Ovary (tissue), 9 donors: ENCODE results near the gene RASGRF2. TPM values are rescaled to one million over a fixed set of nuclear protein-coding genes. Genes with fewer than 3 reads are reported as not detected.
"Not testable (repeated sequence)": the region's sequence is repeated elsewhere in the genome, so short reads cannot be mapped to it uniquely, and the experiment has no call there.

Source experiments
- DNase-seq, 5 donors: peaks; one replicate each; pipeline ENCODE4 v3.0.0-alpha.2; 2019 to 2020
- H3K27ac ChIP-seq, 2 donors: fragments of 200-600 bp; one replicate each; pipeline versions ENCODE4 v1.5.1 to v1.8.0; 2019 to 2022
- H3K27me3 ChIP-seq: fragments of 200-600 bp; one replicate; pipeline ENCODE4 v1.8.0; 2022
- H3K36me3 ChIP-seq: fragments of 200-600 bp; sonication (generic); one replicate; pipeline ENCODE4 v1.5.1; 2019
- H3K4me1 ChIP-seq: one replicate; pipeline ENCODE4 v1.8.1; 2013; ENCODE audit warnings: mild to moderate bottlenecking, moderate library complexity; ENCODE audit not compliant: insufficient read depth
- H3K4me3 ChIP-seq: fragments of 200-600 bp; sonication (generic); one replicate; pipeline ENCODE4 v1.5.1; 2017
- H3K9me3 ChIP-seq, 2 donors: fragments of 200-600 bp in 1 of 2; sonication (generic) in 1 of 2; one replicate each; pipeline versions ENCODE4 v1.5.1 to v1.8.1; 2013 to 2019; ENCODE audit warnings: mild to moderate bottlenecking in 1 of 2, moderate library complexity in 1 of 2
- CTCF ChIP-seq, 3 donors: fragments of 450-650 bp in 2 of 3; fragments of 200-600 bp in 1 of 3; IDR thresholded peaks; one replicate each; pipeline versions ENCODE4 v1.5.1 to v1.8.0; 2016 to 2022; ENCODE audit warnings: antibody characterized with exemption in 3 of 3, mild to moderate bottlenecking in 1 of 3
- EP300 ChIP-seq: sonication (generic); formaldehyde crosslinking; IDR thresholded peaks from one replicate; pipeline ENCODE4 v1.6.1; 2017; ENCODE audit warnings: antibody characterized with exemption
- POLR2A ChIP-seq: fragments of 450-650 bp; IDR thresholded peaks from one replicate; pipeline ENCODE4 v1.6.1; 2017; ENCODE audit warnings: antibody characterized with exemption, mild to moderate bottlenecking, moderate library complexity
- WGBS, 3 donors: extraction: QIAGEN DNeasy Blood & Tissue Kit in 1 of 3; methylation state at CpG; one replicate each; pipeline versions ENCODE4 v1.1.5 to v1.1.7; 2013 to 2017; 5-methylcytosine and 5-hydroxymethylcytosine counted together
- intact Hi-C, 4 donors: fragments of 100-400 bp; cut with DNase I; formaldehyde crosslinking; loops; one replicate each; pipeline versions ENCODE4 v1.11.0 to v1.15.1; 2022 to 2023
- polyA plus RNA-seq, 2 donors: library from polyadenylated mRNA; stranded (reverse); fragments of 200-250 nt in 1 of 2; fragments of 350-450 nt in 1 of 2; fragmentation: Illumina TruSeq in 1 of 2; extraction: RNeasy Lipid Tissue Mini Kit (QIAGEN cat#74804) in 1 of 2; gene quantifications; one replicate each; pipeline ENCODE4 v1.2.3, GENCODE V29; 2013 to 2014
- small RNA-seq: library from RNA; depleted of rRNA; stranded (forward); fragments of <200 nt; gene quantifications from one replicate; pipeline ENCODE3, GENCODE V24; 2016
- total RNA-seq, 7 donors: library from RNA; depleted of rRNA in 2 of 7; stranded (reverse); fragments of >200 nt in 2 of 7; fragmentation: NEBNext Ultra II Directional in 3 of 7; extraction: Animal tissue kit (Norgen Biotek cat#: 25700) in 3 of 7; gene quantifications; one replicate each; pipeline versions ENCODE4 v1.1.0 to v1.2.4, GENCODE V29; 2016 to 2023
- donor health status: DM: no; HTN: no; CAD: no; lungs with moderate emphysema.
- donor health status: DM: no; HTN: no; CAD: no.
- donor health status: Bipolar disorder and iron deficiency.
- donor health status: DM: yes; HTN: yes; CAD: no.
- donor health status: DM: no; HTN: no; CAD: no.
- donor health status: DM: yes; HTN: yes; CAD: no.

RASGRF2 gene
- total and polyA plus RNA-seq, 9 donors, result 8.6 to 55.1 (median 23.0) TPM

GRCh38 chr5:81269751-81270393 lies 309.7 kb downstream of the RASGRF2 start:
- H3K36me3 ChIP-seq, result no peaks in the 10 kb centered on the region
- H3K4me1 ChIP-seq, result peaks cover 1% of the 10 kb centered on the region
- H3K27ac ChIP-seq, result no peak overlapping the region
- H3K27me3 ChIP-seq, result no peaks in the 10 kb centered on the region
- 95 to 96% (median 95%) methylated on average over 8 of the region's 8 CpGs for WGBS, 3 donors
- no peak overlapping the region for H3K4me3 ChIP-seq
- intact Hi-C loops, result no loop called here
- no peak for DNase-seq
- H3K9me3 ChIP-seq, result no peaks in the 10 kb centered on the region
- no peak for TF ChIP-seq POLR2A
- no peak for TF ChIP-seq CTCF (IDR thresholded peaks at IDR 0.05)
- TF ChIP-seq EP300, result no peak

- H3K9me3 ChIP-seq, H3K36me3 ChIP-seq, H3K4me1 ChIP-seq, H3K27me3 ChIP-seq, H3K27ac ChIP-seq, intact Hi-C loops, DNase-seq, H3K4me3 ChIP-seq: not testable (repeated sequence)
- 98 to 100% (median 100%) methylated on average over 2 of the region's 2 CpGs for WGBS, 3 donors
Observed at GRCh38 chr5:81270394-81271027, 310.3 kb downstream of the RASGRF2 start.

Small RNAs within 50 kb of the gene (small RNA-seq; reads per million reads assigned to genes)
- not detected for gene AC026436.1
